Skeletal muscle satellite cell (primary cell): ENCODE results near the gene SLC27A4. TPM values are rescaled to one million over a fixed set of nuclear protein-coding genes. Genes with fewer than 3 reads are reported as not detected.

ENCODE experiments used
- H3K27me3 ChIP-seq: 2 replicates; pipeline ENCODE4 v1.7.0; 2013; ENCODE audit warnings: low read length; ENCODE audit not compliant: control insufficient read depth, insufficient read depth
- H3K36me3 ChIP-seq: 2 replicates; pipeline ENCODE4 v1.7.0; 2013; ENCODE audit warnings: mild to moderate bottlenecking, control low read depth, low read length; ENCODE audit not compliant: insufficient read depth
- H3K4me1 ChIP-seq: 2 replicates; pipeline ENCODE4 v1.7.0; 2013; ENCODE audit warnings: low read length; ENCODE audit not compliant: control insufficient read depth, insufficient read depth
- H3K4me2 ChIP-seq: 2 replicates; pipeline ENCODE4 v1.7.0; 2013; ENCODE audit warnings: mild to moderate bottlenecking, low read length
- H3K4me3 ChIP-seq: 2 replicates; pipeline ENCODE4 v1.7.0; 2013; ENCODE audit warnings: low read length
- H3K9ac ChIP-seq: 2 replicates; pipeline ENCODE4 v1.7.0; 2013; ENCODE audit warnings: mild to moderate bottlenecking, low read depth, low read length, moderate library complexity
- H3K9me3 ChIP-seq: replicated peaks from 2 replicates; pipeline ENCODE4 v1.7.0; 2013; ENCODE audit warnings: mild to moderate bottlenecking, control low read depth, low read length
- total RNA-seq: library from RNA; depleted of rRNA; stranded (reverse); fragments of >200 nt; gene quantifications from 2 replicates; pipeline ENCODE4 v1.2.3, GENCODE V29; 2012; rRNA removed

SLC27A4 gene
- total RNA-seq: 23.8 and 29.3 TPM in 2 replicates

- peak within 1 kb of the TSS; percentile 81 for H3K9ac ChIP-seq
- H3K4me2 ChIP-seq: peak within 1 kb of the TSS; percentile 93
- H3K9me3 ChIP-seq: no peaks in the 10 kb centered on the region
- peaks cover 24% of the 10 kb centered on the region for H3K36me3 ChIP-seq
- peaks cover 4% of the 10 kb centered on the region for H3K4me1 ChIP-seq
- H3K4me3 ChIP-seq: peak within 1 kb of the TSS; percentile 97
- H3K27me3 ChIP-seq: no peaks in the 10 kb centered on the region
Measured at GRCh38 chr9:128339761-128340690, at the start of gene SLC27A4. TSS of gene SLC27A4 (plus strand) at chr9:128340527. CDS start at chr9:128343133, 2,606 bp downstream.

GRCh38 chr9:128292009-128292408 is 48.3 kb upstream of the SLC27A4 start:
- Histone ChIP-seq H3K9ac (no peak overlapping the region), H3K4me1 (peaks cover 14% of the 10 kb centered on the region), H3K27me3 (no peaks in the 10 kb centered on the region), H3K9me3 (no peaks in the 10 kb centered on the region), H3K4me2 (no peak overlapping the region), H3K36me3 (peaks cover 7% of the 10 kb centered on the region), H3K4me3 (no peak overlapping the region)

DNA sequence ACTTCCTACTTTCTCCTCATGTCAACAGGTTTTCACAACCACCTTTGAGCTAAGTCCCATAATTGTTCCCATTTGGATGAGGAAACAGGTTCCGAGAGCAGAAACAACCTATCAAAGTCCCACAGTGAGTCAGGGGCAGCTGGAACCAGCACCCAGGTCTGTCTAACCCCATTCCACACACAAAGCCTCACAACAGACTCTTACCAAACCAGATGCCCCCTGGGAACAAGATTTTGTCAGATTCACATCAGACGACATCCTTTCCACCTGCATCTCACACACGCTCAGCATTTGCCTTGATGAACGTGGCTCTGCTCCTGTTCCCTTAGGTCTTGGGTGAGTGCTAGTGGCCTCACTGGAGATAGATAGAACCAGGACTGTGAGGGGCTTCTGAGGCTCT is 47.2 kb upstream of the SLC27A4 start:
- no peaks in the 10 kb centered on the region for H3K9me3 ChIP-seq
- no peaks in the 10 kb centered on the region for H3K27me3 ChIP-seq
- H3K4me3 ChIP-seq: no peak overlapping the region
- peaks cover 14% of the 10 kb centered on the region for H3K4me1 ChIP-seq
- no peak overlapping the region for H3K9ac ChIP-seq
- H3K36me3 ChIP-seq: peaks cover 7% of the 10 kb centered on the region
- H3K4me2 ChIP-seq: no peak overlapping the region

- no peak overlapping the region for H3K4me2 ChIP-seq
- no peaks in the 10 kb centered on the region for H3K27me3 ChIP-seq
- no peak overlapping the region for H3K4me3 ChIP-seq
- no peaks in the 10 kb centered on the region for H3K9me3 ChIP-seq
- H3K36me3 ChIP-seq: no peaks in the 10 kb centered on the region
- no peak overlapping the region for H3K9ac ChIP-seq
- H3K4me1 ChIP-seq: peaks cover 14% of the 10 kb centered on the region
Measured at GRCh38 chr9:128294142-128294541, 46.2 kb upstream of the SLC27A4 start.

GRCh38 chr9:128296340-128297220 is 43.7 kb upstream of the SLC27A4 start:
- Histone ChIP-seq H3K27me3 (no peaks in the 10 kb centered on the region), H3K9ac (no peak overlapping the region), H3K4me2 (no peak overlapping the region), H3K4me1 (peaks cover 14% of the 10 kb centered on the region), H3K9me3 (no peaks in the 10 kb centered on the region), H3K4me3 (no peak overlapping the region), H3K36me3 (no peaks in the 10 kb centered on the region)

DNA sequence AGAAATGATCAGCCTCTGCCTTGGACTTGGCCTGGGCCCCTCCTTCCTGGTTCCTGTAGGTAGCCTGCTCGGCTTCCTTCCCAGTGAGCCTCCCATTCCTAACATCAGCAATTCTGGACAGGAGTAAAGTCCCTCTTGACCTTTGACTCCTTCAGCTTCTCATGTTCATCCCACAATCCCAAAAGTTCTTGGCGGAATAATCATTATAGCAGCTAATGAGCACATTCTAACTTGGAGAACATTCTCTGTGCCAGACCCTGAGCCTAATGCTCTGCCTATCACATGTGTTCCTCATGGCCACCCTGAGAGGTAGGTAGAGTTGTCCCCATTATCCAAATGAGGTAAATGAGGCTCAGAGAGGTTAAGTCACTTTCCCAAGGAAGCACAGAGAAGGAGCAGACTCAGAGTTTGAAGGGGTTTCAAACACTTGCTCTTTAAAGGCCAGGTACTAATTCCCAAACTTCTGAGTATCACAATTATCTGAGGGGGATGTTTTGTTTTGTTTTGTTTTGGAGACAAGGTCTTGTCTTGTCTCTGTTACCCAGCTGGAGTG is 43.0 kb upstream of the SLC27A4 start:
- Histone ChIP-seq H3K9ac (no peak overlapping the region), H3K4me1 (peaks cover 14% of the 10 kb centered on the region), H3K4me2 (no peak overlapping the region), H3K4me3 (no peak overlapping the region), H3K27me3 (no peaks in the 10 kb centered on the region), H3K36me3 (no peaks in the 10 kb centered on the region), H3K9me3 (no peaks in the 10 kb centered on the region)

DNA sequence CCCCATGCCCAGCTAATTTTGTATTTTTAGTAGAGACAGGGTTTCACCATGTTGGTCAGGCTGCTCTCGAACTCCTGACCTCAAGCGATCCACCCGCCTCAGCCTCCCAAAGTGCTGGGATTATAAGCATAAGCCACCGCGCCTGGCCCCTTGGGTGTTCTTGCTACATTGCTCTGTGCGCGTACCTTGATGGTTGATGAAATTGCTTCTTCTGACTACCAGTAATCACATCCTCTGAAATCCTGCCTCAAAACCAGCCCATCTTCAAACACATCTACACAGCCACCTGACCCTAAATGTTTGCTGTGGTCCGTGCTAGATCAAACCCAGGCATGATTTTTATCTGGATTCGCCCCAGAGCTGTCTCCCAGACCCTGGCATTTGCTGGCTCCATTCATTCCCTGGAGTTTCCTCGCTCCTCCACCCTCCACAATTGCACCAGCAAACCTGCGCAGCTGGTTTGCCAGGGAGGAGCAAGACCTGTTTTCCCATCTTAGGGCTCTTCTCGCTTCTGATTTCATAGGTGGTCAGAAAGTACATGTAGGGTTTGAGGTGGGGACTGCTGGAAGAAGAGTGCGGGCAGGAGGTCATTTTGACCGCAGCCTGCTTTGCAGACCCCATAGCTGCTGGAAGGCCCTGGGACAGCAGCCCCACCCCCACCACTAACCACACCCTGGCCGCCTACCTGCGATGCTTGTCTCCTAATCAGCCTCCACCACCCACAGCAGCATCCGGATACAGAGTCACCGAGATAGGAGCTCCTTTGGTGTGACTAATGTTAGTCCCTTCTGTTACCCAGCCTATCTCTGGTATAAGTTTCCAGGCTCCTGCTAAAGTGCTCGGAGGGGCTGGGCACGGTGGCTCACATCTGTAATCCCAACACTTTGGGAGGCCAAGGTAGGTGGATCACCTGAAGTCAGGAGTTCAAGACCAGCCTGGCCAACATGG is 41.5 kb upstream of the SLC27A4 start:
- Histone ChIP-seq H3K27me3 (no peaks in the 10 kb centered on the region), H3K4me1 (peaks cover 14% of the 10 kb centered on the region), H3K36me3 (no peaks in the 10 kb centered on the region), H3K4me2 (no peak overlapping the region), H3K9ac (no peak overlapping the region), H3K9me3 (no peaks in the 10 kb centered on the region), H3K4me3 (no peak overlapping the region)

- no peak overlapping the region for H3K4me2 ChIP-seq
- peaks cover 38% of the 10 kb centered on the region for H3K4me1 ChIP-seq
- H3K27me3 ChIP-seq: no peaks in the 10 kb centered on the region
- H3K9ac ChIP-seq: no peak overlapping the region
- peaks cover 9% of the 10 kb centered on the region for H3K36me3 ChIP-seq
- no peaks in the 10 kb centered on the region for H3K9me3 ChIP-seq
- H3K4me3 ChIP-seq: no peak overlapping the region
Measured at GRCh38 chr9:128304136-128304970, 36.0 kb upstream of the SLC27A4 start.

DNA sequence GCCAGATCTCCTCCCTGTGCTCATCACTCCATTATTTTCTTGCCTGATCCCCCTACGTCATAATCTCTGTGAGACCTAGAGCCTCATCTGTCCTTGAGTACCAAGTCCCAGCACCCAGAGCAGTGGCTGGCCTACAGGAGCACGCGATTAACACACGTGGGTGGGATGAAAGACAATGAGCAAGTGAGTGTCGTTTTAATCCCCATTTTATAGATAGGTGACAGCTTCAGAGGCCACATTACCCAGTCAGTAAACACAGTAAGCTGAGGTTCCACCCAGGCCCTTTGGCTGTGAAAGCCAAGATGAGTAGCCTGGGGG is 35.4 kb upstream of the SLC27A4 start:
- peaks cover 15% of the 10 kb centered on the region for H3K36me3 ChIP-seq
- H3K4me3 ChIP-seq: no peak overlapping the region
- H3K27me3 ChIP-seq: no peaks in the 10 kb centered on the region
- no peaks in the 10 kb centered on the region for H3K9me3 ChIP-seq
- no peak overlapping the region for H3K9ac ChIP-seq
- no peak overlapping the region for H3K4me2 ChIP-seq
- H3K4me1 ChIP-seq: peaks cover 38% of the 10 kb centered on the region

DNA sequence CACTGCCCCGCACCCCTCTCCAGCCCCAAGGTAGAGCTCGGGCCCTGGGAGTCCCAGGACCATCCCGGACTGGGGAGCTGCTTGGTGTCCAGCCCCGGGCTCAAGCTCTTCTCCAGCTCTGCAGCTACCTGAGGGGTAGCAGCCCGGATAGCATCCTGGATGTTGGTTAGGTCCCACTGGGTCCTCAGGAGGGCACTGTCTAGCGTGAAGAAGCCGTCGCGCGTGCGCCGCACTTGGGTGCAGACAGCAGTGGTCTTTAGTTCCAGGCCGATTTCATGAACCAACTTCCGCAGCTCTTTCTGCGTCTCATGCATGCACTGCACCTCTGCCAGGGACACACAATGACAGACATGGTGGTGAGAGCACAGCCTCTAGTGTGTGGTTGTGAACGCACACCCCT is 30.8 kb upstream of the SLC27A4 start:
- peaks cover 32% of the 10 kb centered on the region for H3K4me1 ChIP-seq
- H3K4me3 ChIP-seq: no peak overlapping the region
- H3K36me3 ChIP-seq: peaks cover 41% of the 10 kb centered on the region
- no peaks in the 10 kb centered on the region for H3K9me3 ChIP-seq
- no peaks in the 10 kb centered on the region for H3K27me3 ChIP-seq
- H3K9ac ChIP-seq: no peak overlapping the region
- H3K4me2 ChIP-seq: no peak overlapping the region
